Erythroblast (primary cell): ENCODE results near the gene CAPS.

Source experiments
- GATA1 ChIP-seq: IDR thresholded peaks from 2 replicates; pipeline ENCODE4 v1.6.1; 2011; ENCODE audit warnings: low read depth, mild to moderate bottlenecking, control low read depth, low read length, moderate library complexity
- POLR2A ChIP-seq: IDR thresholded peaks from 2 replicates; pipeline ENCODE4 v1.6.1; 2011; ENCODE audit warnings: mild to moderate bottlenecking, low read length

GRCh38 chr19:5934774-5935472, 20.9 kb downstream of the CAPS start:
- no peak for TF ChIP-seq POLR2A
- TF ChIP-seq GATA1 = no peak
